ENCODE measurements around the gene PEX12. TPM values are rescaled to one million over a fixed set of nuclear protein-coding genes. Genes with fewer than 3 reads are reported as not detected.
A peak's percentile ranks its signal among the peaks of the same experiment; 100 is the strongest.
"Not testable (repeated sequence)": the region's sequence is repeated elsewhere in the genome, so short reads cannot be mapped to it uniquely, and the experiment has no call there.

PEX12 gene
- total and polyA plus RNA-seq, 11 donors, result 2.6 to 10.8 (median 7.9) TPM

DNA sequence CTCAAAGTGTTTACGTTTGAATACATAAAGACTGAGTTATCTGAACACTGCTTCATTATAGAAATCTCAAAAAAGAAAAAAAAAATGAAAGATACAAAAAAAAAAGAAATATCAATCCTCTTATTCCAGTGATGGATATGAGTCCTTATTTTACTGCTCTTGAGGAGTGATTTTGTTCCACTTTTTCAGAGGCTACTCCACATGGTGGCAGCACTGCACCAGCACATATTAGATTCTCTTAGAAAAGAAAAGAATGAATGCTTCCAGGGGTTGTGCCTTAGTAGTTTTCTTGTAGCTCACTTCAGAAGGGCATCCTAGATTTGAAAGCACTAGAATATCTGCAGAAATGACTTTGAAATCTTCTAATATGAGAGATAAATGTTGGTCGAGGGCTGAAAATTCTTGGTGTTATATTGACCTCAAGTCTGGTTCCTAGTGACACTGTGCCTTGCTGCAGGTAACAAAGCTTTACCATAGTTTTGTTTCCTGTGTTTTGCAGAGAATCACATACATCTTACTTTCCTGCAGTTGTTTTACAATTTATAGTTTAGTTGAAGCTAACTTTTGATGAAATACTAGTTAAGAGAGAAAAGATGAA is 34.7 kb upstream of the PEX12 start:
- Histone ChIP-seq H3K27ac (no peak overlapping the region), H3K9me3 (no peaks in the 10 kb centered on the region), H3K27me3 (no peaks in the 10 kb centered on the region), H3K4me1 (peaks cover 0 to 23% (median 7%) of the 10 kb centered on the region in 12 donors), H3K4me3 (no peak overlapping the region), H3K36me3 (peaks cover 0 to 83% (median 62%) of the 10 kb centered on the region in 9 donors)
- DNase-seq, result peak in 2 of 5 donors; percentile 17 to 38
- WGBS, 4 donors, result 76 to 86% (median 81%) methylated on average over 2 of the region's 2 CpGs
- intact Hi-C loops (cut with DNase I), result loop anchor here in 9 of 10 donors (1.0 to 10.0 kb wide), 6 partner anchors 52 to 192 kb away; partner anchors contain the start of gene TAF15 (in 1 of the 9)
- peak in 1 of 4 donors; percentile 38 for ATAC-seq
- TF ChIP-seq, protein P1, sequence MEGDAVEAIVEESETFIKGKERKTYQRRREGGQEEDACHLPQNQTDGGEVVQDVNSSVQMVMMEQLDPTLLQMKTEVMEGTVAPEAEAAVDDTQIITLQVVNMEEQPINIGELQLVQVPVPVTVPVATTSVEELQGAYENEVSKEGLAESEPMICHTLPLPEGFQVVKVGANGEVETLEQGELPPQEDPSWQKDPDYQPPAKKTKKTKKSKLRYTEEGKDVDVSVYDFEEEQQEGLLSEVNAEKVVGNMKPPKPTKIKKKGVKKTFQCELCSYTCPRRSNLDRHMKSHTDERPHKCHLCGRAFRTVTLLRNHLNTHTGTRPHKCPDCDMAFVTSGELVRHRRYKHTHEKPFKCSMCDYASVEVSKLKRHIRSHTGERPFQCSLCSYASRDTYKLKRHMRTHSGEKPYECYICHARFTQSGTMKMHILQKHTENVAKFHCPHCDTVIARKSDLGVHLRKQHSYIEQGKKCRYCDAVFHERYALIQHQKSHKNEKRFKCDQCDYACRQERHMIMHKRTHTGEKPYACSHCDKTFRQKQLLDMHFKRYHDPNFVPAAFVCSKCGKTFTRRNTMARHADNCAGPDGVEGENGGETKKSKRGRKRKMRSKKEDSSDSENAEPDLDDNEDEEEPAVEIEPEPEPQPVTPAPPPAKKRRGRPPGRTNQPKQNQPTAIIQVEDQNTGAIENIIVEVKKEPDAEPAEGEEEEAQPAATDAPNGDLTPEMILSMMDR (IDR thresholded peaks at IDR 0.05), result peak; percentile 19 to 69 (median 58)
- TF ChIP-seq POLR2A (IDR thresholded peaks at IDR 0.05), result no peak

DNA sequence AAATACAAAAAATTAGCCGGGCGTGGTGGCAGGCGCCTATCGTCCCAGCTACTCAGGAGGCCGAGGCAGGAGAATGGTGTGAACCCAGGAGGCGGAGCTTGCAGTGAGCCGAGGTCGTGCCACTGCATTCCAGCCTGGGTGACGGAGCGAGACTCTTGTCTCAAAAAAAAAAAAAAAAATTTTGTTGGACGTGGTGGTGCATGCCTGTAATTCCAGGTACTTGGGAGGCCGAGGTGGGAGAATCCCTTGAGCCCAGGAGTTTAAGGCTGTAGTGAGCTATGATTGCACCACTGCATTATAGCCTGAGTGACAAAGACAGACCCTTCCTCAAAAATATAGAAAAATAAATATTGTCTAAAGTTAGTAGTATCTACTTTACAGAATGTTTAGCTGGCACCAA is 32.4 kb upstream of the PEX12 start:
- H3K9me3 ChIP-seq, ATAC-seq, DNase-seq, H3K4me3 ChIP-seq, H3K27ac ChIP-seq, H3K27me3 ChIP-seq: not testable (repeated sequence)
- intact Hi-C loops (cut with DNase I), result loop anchor here in 4 of 10 donors (5.0 to 10.0 kb wide), 3 partner anchors 54 to 194 kb away; partner anchors contain the start of gene TAF15 (in 1 of the 4)
- peaks cover 0 to 96% (median 78%) of the 10 kb centered on the region in 9 donors for H3K36me3 ChIP-seq
- 71 to 81% (median 79%) methylated on average over 12 of the region's 12 CpGs for WGBS, 4 donors
- peaks cover 0 to 10% (median 0%) of the 10 kb centered on the region in 12 donors for H3K4me1 ChIP-seq

DNA sequence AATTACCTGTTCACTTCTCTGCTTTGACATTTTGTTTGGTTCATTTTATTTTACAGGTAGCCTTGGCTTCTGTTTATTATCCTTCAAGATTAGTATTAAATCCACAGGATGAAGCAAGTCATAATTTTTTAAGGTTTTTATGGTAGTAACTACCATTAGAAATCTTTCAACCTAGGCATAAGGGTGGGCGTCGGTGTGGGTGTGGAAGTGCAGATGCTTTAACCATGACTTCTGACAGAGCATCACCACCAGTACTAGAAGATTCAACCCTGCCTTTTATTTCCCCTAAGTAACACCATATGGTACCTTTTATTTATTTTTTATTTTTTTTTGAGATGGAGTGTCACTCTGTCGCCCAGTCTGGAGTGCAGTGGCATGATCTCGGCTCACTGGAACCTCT is 31.5 kb upstream of the PEX12 start:
- ATAC-seq (no peak), DNase-seq (no peak)
- H3K36me3 ChIP-seq, result peaks cover 0 to 96% (median 87%) of the 10 kb centered on the region in 9 donors
- no peak overlapping the region for H3K4me3 ChIP-seq
- TF ChIP-seq, protein P1 (IDR thresholded peaks at IDR 0.05), result no peak
- intact Hi-C loops (cut with DNase I), result loop anchor here in 4 of 10 donors (5.0 to 10.0 kb wide), 3 partner anchors 55 to 195 kb away; partner anchors contain the start of gene TAF15 (in 1 of the 4)
- H3K4me1 ChIP-seq, result peaks cover 0 to 5% (median 0%) of the 10 kb centered on the region in 12 donors
- no peaks in the 10 kb centered on the region for H3K9me3 ChIP-seq
- WGBS, 4 donors, result 94 to 98% (median 96%) methylated on average over 4 of the region's 4 CpGs
- H3K27ac ChIP-seq, result no peak overlapping the region
- no peaks in the 10 kb centered on the region for H3K27me3 ChIP-seq

DNA sequence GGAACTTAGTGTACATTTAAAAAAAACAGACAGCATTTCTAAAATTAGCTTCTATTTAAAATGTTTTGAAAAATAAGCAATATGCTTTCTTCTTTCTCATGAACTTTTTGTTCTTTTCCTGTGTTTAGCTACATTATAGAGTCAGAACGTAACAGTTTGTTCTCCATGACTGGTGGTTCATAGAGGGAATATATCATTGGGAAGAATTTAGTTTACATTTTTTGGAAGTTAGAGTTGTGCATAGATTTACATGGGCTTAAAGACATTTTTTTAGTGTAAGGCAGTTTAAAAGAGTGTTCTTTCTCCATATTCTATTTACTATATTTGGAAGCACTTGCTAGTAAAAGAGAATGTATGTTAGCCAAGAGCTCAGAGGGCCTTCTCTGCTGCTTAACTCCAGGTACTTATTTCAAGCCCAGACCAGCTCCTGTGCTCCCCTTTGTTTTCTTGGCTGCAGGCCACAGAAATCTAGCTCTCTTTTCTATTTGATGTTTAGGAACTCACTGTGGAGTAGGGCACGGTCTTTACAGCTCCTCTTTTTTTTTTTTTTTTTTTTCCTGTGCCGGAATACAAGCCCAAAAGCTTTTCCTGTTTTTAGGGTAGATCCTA is 29.0 kb upstream of the PEX12 start:
- 48 to 72% (median 63%) methylated on average over 3 of the region's 3 CpGs for WGBS, 4 donors
- TF ChIP-seq POLR2A (IDR thresholded peaks at IDR 0.05), result no peak
- TF ChIP-seq, protein P1 (IDR thresholded peaks at IDR 0.05), result no peak
- no peaks in the 10 kb centered on the region for H3K27me3 ChIP-seq
- H3K4me1 ChIP-seq, result peaks cover 0 to 5% (median 0%) of the 10 kb centered on the region in 12 donors
- ATAC-seq, result no peak
- H3K4me3 ChIP-seq, result no peak overlapping the region
- DNase-seq, result no peak
- H3K27ac ChIP-seq, result no peak overlapping the region
- intact Hi-C loops (cut with DNase I), result no loop called here
- no peaks in the 10 kb centered on the region for H3K9me3 ChIP-seq
- H3K36me3 ChIP-seq, result peaks cover 0 to 100% (median 99%) of the 10 kb centered on the region in 9 donors
